Heart right ventricle (tissue), 16 donors: ENCODE data around the gene ELF4. TPM values are rescaled to one million over a fixed set of nuclear protein-coding genes. Genes with fewer than 3 reads are reported as not detected.

Source experiments
- ATAC-seq, 8 donors: fragments of 200-7000 bp; cut with Tn5 transposase; one replicate each; pipeline ENCODE4 v1.9.1; 2020; ENCODE audit warnings: mild to moderate bottlenecking in 8 of 8, moderate library complexity in 8 of 8, moderate number of reproducible peaks in 1 of 8
- DNase-seq, 2 donors: peaks; one replicate each; pipeline ENCODE4 v3.0.0-alpha.2; 2020
- H3K27ac ChIP-seq, 10 donors: fragments of 200-600 bp; sonication (generic) in 2 of 10; one replicate each; pipeline versions ENCODE4 v1.5.0 to v1.8.0; 2020 to 2022; ENCODE audit warnings: mild to moderate bottlenecking in 3 of 10
- H3K27me3 ChIP-seq, 7 donors: fragments of 200-600 bp; one replicate each; pipeline ENCODE4 v1.8.0; 2021 to 2022; ENCODE audit warnings: mild to moderate bottlenecking in 2 of 7
- H3K36me3 ChIP-seq, 9 donors: fragments of 200-600 bp; sonication (generic) in 1 of 9; one replicate each; pipeline versions ENCODE4 v1.5.0 to v1.8.0; 2020 to 2022; ENCODE audit warnings: mild to moderate bottlenecking in 2 of 9
- H3K4me1 ChIP-seq, 9 donors: fragments of 200-600 bp; sonication (generic) in 1 of 9; one replicate each; pipeline versions ENCODE4 v1.5.0 to v1.8.0; 2020 to 2022; ENCODE audit warnings: mild to moderate bottlenecking in 4 of 9
- H3K4me3 ChIP-seq, 10 donors: fragments of 200-600 bp; sonication (generic) in 2 of 10; one replicate each; pipeline versions ENCODE4 v1.5.0 to v1.8.0; 2020 to 2022; ENCODE audit warnings: mild to moderate bottlenecking in 7 of 10, moderate library complexity in 2 of 10
- H3K9me3 ChIP-seq, 11 donors: fragments of 200-600 bp in 10 of 11; sonication (generic) in 2 of 11; one replicate each; pipeline versions ENCODE4 v1.5.0 to v1.8.0; 2013 to 2022; ENCODE audit warnings: mild to moderate bottlenecking in 2 of 11, control low read depth in 1 of 11, moderate library complexity in 1 of 11
- CTCF ChIP-seq, 9 donors: fragments of 200-600 bp; sonication (generic) in 2 of 9; IDR thresholded peaks; one replicate each; pipeline versions ENCODE4 v1.5.0 to v1.8.0; 2021 to 2022; ENCODE audit warnings: antibody characterized with exemption in 9 of 9, mild to moderate bottlenecking in 5 of 9, moderate library complexity in 1 of 9
- WGBS, 2 donors: extraction: QIAGEN DNeasy Blood & Tissue Kit; methylation state at CpG; one replicate each; pipeline ENCODE4 v1.1.7; 2013; ENCODE audit warnings: inconsistent platforms in 1 of 2; 5-methylcytosine and 5-hydroxymethylcytosine counted together
- intact Hi-C, 10 donors: fragments of 100-400 bp; cut with DNase I; formaldehyde crosslinking; loops; one replicate each; pipeline versions ENCODE4 v1.11.1 to v1.14.2; 2022
- polyA plus RNA-seq, 2 donors: library from polyadenylated mRNA; stranded (reverse); fragments of 200-250 nt; gene quantifications; one replicate each; pipeline ENCODE4 v1.2.3, GENCODE V29; 2013
- total RNA-seq, 10 donors: library from RNA; stranded (reverse); fragmentation: NEBNext Ultra II Directional in 3 of 10; extraction: Animal tissue kit (Norgen Biotek cat#: 25700) in 3 of 10; gene quantifications; one replicate each; pipeline versions ENCODE4 v1.2.1 to v1.2.4, GENCODE V29; 2021 to 2023
- donor health status: Arrhythmogenic right ventricular cardiomyopathy.
- donor health status: ischemic (EF 13 %, LVEDD 7.1; RV severe dilation, severe dysfunction).
- donor health status: healthy with polysubstance abuse.
- donor health status: DM: no; HTN: yes; CAD: no.
- donor health status: DM: no; HTN: no; CAD: no.
- donor health status: ischemic (EF 25% LVEDD 6.9; RV normal size, moderate dysfunction).
- donor health status: ischemic (EF 25% LVEDD 5.7; RV mildly dilated, moderate dysfunction).
- donor health status: healthy.
- donor health status: DM: yes; HTN: yes; CAD: no.
- donor health status: Ischemic cardiomyopathy.
- donor health status: ischemic (EF 35%, LVEDD 5.7; RV mildly dilated, moderate dysfunction).
- donor health status: nonischemic (EF 11% LVEDD 7.7; RV severe dilation, severe dysfunction).
- donor health status: DM: yes; HTN: yes; CAD: no.
- donor health status: PGD.
- donor health status: ischemic (EF 29% LVEDD 5.4; RV normal size, mild dysfunction).
- donor health status: nonischemic (EF 23%, LVEDD 6.1; RV moderate dilation, normal function).

ELF4 gene
- total and polyA plus RNA-seq, 12 donors: 1.8 to 8.6 (median 2.7) TPM

DNA sequence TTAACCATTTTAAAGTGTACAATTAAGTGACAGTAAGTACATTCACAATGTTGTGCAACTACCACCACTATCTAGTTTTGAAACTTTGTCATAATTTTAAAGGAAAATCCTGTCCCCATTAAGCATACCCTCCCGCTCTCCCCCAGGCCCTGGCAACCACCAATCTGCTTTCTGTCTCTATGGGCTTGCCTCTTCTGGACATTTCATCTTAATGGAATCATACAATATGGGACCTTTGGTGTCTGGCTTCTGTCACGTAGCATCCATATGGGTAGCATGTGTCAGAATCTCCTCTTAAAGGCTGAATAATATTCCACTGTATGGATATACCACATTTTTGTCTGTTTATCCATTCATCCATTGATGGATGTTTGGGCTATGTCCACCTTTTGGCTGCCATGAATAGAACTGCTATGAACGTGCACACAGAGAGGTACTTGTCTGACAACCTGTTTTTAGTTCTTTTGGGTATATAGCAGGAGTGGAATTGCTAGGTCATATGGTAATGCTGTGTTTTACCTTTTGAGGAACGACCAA lies 61.5 kb downstream of the ELF4 start:
- H3K27ac ChIP-seq: no peak overlapping the region
- WGBS, 2 donors: 96 to 97% methylated on average over 4 of the region's 4 CpGs
- no peaks in the 10 kb centered on the region for H3K27me3 ChIP-seq
- DNase-seq (no peak), ATAC-seq (no peak)
- TF ChIP-seq CTCF (IDR thresholded peaks at IDR 0.05): no peak
- intact Hi-C loops: no loop called here
- no peak overlapping the region for H3K4me3 ChIP-seq
- H3K36me3 ChIP-seq: peaks cover 0 to 97% (median 9%) of the 10 kb centered on the region in 9 donors
- H3K9me3 ChIP-seq: peaks cover 0 to 4% (median 0%) of the 10 kb centered on the region in 11 donors
- H3K4me1 ChIP-seq: no peaks in the 10 kb centered on the region

DNA sequence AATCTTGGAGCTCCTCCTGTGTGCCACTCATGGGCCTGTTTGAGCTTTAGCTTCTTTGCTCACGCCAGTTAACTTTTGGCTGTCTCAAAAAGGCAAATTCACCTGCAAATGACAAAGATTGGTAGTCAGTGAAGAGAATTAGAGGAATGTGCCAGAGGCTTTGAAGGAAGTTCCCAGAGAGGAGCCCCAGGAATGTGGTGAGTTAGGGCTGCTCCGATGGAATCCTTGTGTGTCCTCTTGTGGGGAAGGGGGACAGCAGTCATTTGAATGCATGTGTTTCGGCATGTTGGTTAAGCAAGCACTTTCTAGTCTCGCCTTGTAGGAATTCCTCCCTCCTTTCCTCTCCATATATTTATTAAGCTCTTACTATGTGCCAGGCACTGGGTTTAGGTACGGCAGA lies 62.9 kb downstream of the ELF4 start:
- Histone ChIP-seq H3K4me1 (no peaks in the 10 kb centered on the region), H3K4me3 (no peak overlapping the region), H3K36me3 (peaks cover 0 to 92% (median 8%) of the 10 kb centered on the region in 9 donors), H3K27me3 (no peaks in the 10 kb centered on the region), H3K27ac (no peak overlapping the region), H3K9me3 (peaks cover 0 to 4% (median 0%) of the 10 kb centered on the region in 11 donors)
- no peak for DNase-seq
- WGBS, 2 donors: 93 to 96% methylated on average over 5 of the region's 5 CpGs
- TF ChIP-seq CTCF (IDR thresholded peaks at IDR 0.05): no peak
- intact Hi-C loops: no loop called here
- no peak for ATAC-seq

DNA sequence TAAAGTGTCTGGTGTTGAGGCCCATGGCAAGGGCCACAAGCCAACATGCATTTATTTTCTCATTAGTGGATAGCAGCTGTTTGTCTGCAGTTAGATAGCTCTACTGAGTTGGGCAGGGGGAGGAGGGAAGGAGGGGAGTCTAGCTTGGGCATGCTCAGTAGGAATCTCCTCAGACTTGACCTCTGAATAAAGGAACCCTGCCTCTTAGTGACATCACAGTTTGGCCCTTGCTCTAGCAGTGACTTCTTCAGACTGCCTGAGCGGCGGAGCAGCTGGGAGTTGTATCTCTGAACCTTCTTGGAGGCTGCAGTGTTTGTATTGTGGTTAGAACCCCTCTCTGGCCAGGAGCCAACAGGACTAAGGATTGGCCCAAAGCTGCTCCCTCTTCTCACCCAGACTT lies 70.5 kb downstream of the ELF4 start:
- Histone ChIP-seq H3K9me3 (no peaks in the 10 kb centered on the region), H3K4me1 (no peaks in the 10 kb centered on the region), H3K27ac (no peak overlapping the region), H3K36me3 (peaks cover 0 to 91% (median 0%) of the 10 kb centered on the region in 9 donors), H3K27me3 (no peaks in the 10 kb centered on the region), H3K4me3 (no peak overlapping the region)
- intact Hi-C loops: loop anchor here in 1 of 10 donors (10.0 kb wide), 1 partner anchor 115 kb away; no protein-coding TSS in a partner anchor
- WGBS, 2 donors: 80 to 83% methylated on average over 2 of the region's 2 CpGs
- DNase-seq (peak in 1 of 2 donors; percentile 25), ATAC-seq (peak in 6 of 8 donors; percentile 22 to 81 (median 48))
- TF ChIP-seq CTCF (IDR thresholded peaks at IDR 0.05): no peak

GRCh38 chrX:130034178-130034577 lies 76.1 kb downstream of the ELF4 start:
- ATAC-seq (no peak), DNase-seq (no peak)
- no peak overlapping the region for H3K27ac ChIP-seq
- 75 to 84% methylated on average over 7 of the region's 7 CpGs for WGBS, 2 donors
- H3K4me1 ChIP-seq: no peaks in the 10 kb centered on the region
- no peaks in the 10 kb centered on the region for H3K27me3 ChIP-seq
- intact Hi-C loops: loop anchor here in 1 of 10 donors (10.0 kb wide), 1 partner anchor 109 kb away; no protein-coding TSS in a partner anchor
- H3K4me3 ChIP-seq: no peak overlapping the region
- H3K9me3 ChIP-seq: no peaks in the 10 kb centered on the region
- TF ChIP-seq CTCF (IDR thresholded peaks at IDR 0.05): no peak
- H3K36me3 ChIP-seq: peaks cover 0 to 95% (median 0%) of the 10 kb centered on the region in 9 donors
